WTC11 (cell line): Measurements from ENCODE around the gene FXYD5. TPM values are rescaled to one million over a fixed set of nuclear protein-coding genes. Genes with fewer than 3 reads are reported as not detected.

Source experiments
- ATAC-seq: fragments of 200-7000 bp; cut with Tn5 transposase; 2 replicates; pipeline ENCODE4 v1.10.0; 2021; ENCODE audit warnings: mild to moderate bottlenecking, moderate library complexity
- CTCF ChIA-PET: fragments of 300-600 bp; sonication (Branson Sonifier 250); formaldehyde crosslinking; loops from one replicate; lab custom pipeline; 2021; ENCODE audit warnings: antibody characterized with exemption; lab: Charles Lee
- POLR2A ChIA-PET: fragments of 350-600 bp; sonication (Branson Sonifier 250); formaldehyde crosslinking; loops from one replicate; lab custom pipeline; 2021; ENCODE audit warnings: antibody characterized with exemption; lab: Charles Lee
- DNase-seq: peaks from one replicate; pipeline ENCODE4 v3.0.0; 2021; ENCODE audit warnings: low spot score
- H3K27ac Mint-ChIP-seq: 2 replicates; pipeline ENCODE4 v1.8.0; 2021; ENCODE audit warnings: mixed read lengths
- H3K27me3 Mint-ChIP-seq: 2 replicates; pipeline ENCODE4 v1.8.0; 2021; ENCODE audit warnings: low read depth, mild to moderate bottlenecking, moderate library complexity, mixed read lengths
- H3K36me3 Mint-ChIP-seq: 2 replicates; pipeline ENCODE4 v1.8.0; 2021; ENCODE audit warnings: mixed read lengths
- H3K4me1 Mint-ChIP-seq: 2 replicates; pipeline ENCODE4 v1.8.0; 2022; ENCODE audit warnings: mixed read lengths
- H3K4me3 Mint-ChIP-seq: 2 replicates; pipeline ENCODE4 v1.8.0; 2021; ENCODE audit warnings: mild to moderate bottlenecking, moderate library complexity, mixed read lengths
- H3K9me3 Mint-ChIP-seq: 2 replicates; pipeline ENCODE4 v1.8.0; 2021; ENCODE audit warnings: mixed read lengths
- ATF1 ChIP-seq: sonication (generic); formaldehyde crosslinking; IDR thresholded peaks from 2 replicates; pipeline ENCODE4 v1.8.1; 2023; ENCODE audit warnings: mild to moderate bottlenecking, moderate library complexity, missing genetic modification reagents
- ATF6 ChIP-seq: sonication (generic); formaldehyde crosslinking; IDR thresholded peaks from 2 replicates; pipeline ENCODE4 v1.8.1; 2023; ENCODE audit warnings: mild to moderate bottlenecking, missing genetic modification reagents
- FOXK1 ChIP-seq: sonication (generic); formaldehyde crosslinking; IDR thresholded peaks from 2 replicates; pipeline ENCODE4 v1.8.0; 2022; ENCODE audit warnings: mild to moderate bottlenecking, moderate library complexity, missing genetic modification reagents
- NFE2L1 ChIP-seq: sonication (generic); formaldehyde crosslinking; IDR thresholded peaks from 2 replicates; pipeline ENCODE4 v1.8.1; 2023; ENCODE audit warnings: missing genetic modification reagents
- PRDM15 ChIP-seq: sonication (generic); formaldehyde crosslinking; IDR thresholded peaks from 2 replicates; pipeline ENCODE4 v1.8.0; 2022; ENCODE audit warnings: missing genetic modification reagents
- PREB ChIP-seq: sonication (generic); formaldehyde crosslinking; IDR thresholded peaks from 2 replicates; pipeline ENCODE4 v1.8.1; 2022; ENCODE audit warnings: mild to moderate bottlenecking, missing genetic modification reagents, moderate library complexity, borderline replicate concordance
- PRRX2 ChIP-seq: fragments of 250-450 bp; sonication (Bioruptor Pico); IDR thresholded peaks from 2 replicates; pipeline ENCODE4 v1.8.0; 2021; ENCODE audit warnings: mild to moderate bottlenecking
- TCF7 ChIP-seq: sonication (generic); formaldehyde crosslinking; IDR thresholded peaks from 2 replicates; pipeline ENCODE4 v1.8.0; 2022; ENCODE audit warnings: mild to moderate bottlenecking, low read depth, missing genetic modification reagents, moderate library complexity
- ZBTB43 ChIP-seq: sonication (generic); formaldehyde crosslinking; IDR thresholded peaks from 2 replicates; pipeline ENCODE4 v1.8.1; 2023; ENCODE audit warnings: mild to moderate bottlenecking, missing genetic modification reagents
- total RNA-seq: library from RNA; stranded (reverse); gene quantifications from 3 replicates; pipeline ENCODE4 v1.2.3, GENCODE V29; 2021
- TF ChIP-seq, protein P1 (sequence below): sonication (generic); formaldehyde crosslinking; IDR thresholded peaks from 2 replicates; pipeline ENCODE4 v1.8.0; 2023; ENCODE audit warnings: mild to moderate bottlenecking, missing genetic modification reagents
- TF ChIP-seq, protein P2 (sequence below): sonication (generic); formaldehyde crosslinking; conservative IDR thresholded peaks from 2 replicates; pipeline ENCODE4 v1.8.1; 2023; ENCODE audit warnings: mild to moderate bottlenecking, low read depth, missing genetic modification reagents, moderate library complexity
- TF ChIP-seq, protein P3 (sequence below): sonication (generic); formaldehyde crosslinking; IDR thresholded peaks from 2 replicates; pipeline ENCODE4 v1.8.0; 2022; ENCODE audit warnings: mild to moderate bottlenecking, missing genetic modification reagents
- TF ChIP-seq, protein P4 (sequence below): sonication (generic); formaldehyde crosslinking; IDR thresholded peaks from 2 replicates; pipeline ENCODE4 v1.8.0; 2022; ENCODE audit warnings: mild to moderate bottlenecking, missing genetic modification reagents
- TF ChIP-seq, protein P5 (sequence below): fragments of 250-450 bp; sonication (Bioruptor Pico); IDR thresholded peaks from 2 replicates; pipeline ENCODE4 v1.8.0; 2021; ENCODE audit warnings: mild to moderate bottlenecking

The FXYD5 gene
- total RNA-seq, 1 experiment from 2014 or later, result 114 TPM

DNA sequence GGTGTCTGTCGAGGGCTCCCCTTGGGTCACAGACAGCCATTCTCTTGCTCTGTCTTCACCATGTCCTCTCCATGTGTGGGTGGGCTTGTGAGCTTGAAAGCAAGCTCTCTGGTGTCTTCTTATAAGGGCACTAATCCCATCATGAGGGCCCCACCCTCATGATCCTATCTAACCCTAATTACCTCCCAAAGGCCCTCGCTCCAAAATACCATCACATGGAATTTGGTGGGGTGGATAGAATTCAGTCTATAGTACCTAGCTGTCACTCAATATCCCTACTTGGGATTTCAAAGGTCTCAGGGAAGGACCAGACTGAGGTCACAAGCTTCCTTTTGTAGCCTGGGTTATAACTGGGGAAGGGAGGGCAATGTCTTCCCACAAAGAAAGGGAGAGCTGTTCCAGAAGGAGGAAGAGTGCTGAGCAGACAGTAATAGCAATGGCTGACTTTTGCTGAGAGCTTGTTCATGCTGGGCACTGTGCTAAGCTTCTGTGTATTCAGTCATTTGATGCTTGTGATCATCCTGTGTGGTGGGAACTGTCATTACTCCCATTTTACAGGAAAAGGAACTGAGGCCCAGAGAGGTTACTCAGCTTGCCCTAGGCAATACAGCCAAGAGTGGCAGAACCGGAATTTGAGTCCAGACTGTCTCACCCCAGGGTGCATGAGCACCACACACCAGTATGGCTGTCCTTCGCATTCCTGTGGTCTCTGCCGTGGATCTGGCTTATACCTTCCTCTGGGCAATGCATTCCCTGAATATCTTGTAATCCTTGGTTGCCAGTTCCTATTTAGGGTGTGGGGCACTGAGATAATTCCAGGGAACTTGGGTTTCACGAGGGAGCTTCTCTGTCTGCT is 8.2 kb downstream of the FXYD5 start:
- H3K27me3 Mint-ChIP-seq, result no peaks in the 10 kb centered on the region; the same call in 1 of the 2 replicates
- no peak for ATAC-seq
- no peak overlapping the region for H3K27ac Mint-ChIP-seq
- H3K36me3 Mint-ChIP-seq, result peaks cover 94% of the 10 kb centered on the region
- TF ChIP-seq, protein P1, sequence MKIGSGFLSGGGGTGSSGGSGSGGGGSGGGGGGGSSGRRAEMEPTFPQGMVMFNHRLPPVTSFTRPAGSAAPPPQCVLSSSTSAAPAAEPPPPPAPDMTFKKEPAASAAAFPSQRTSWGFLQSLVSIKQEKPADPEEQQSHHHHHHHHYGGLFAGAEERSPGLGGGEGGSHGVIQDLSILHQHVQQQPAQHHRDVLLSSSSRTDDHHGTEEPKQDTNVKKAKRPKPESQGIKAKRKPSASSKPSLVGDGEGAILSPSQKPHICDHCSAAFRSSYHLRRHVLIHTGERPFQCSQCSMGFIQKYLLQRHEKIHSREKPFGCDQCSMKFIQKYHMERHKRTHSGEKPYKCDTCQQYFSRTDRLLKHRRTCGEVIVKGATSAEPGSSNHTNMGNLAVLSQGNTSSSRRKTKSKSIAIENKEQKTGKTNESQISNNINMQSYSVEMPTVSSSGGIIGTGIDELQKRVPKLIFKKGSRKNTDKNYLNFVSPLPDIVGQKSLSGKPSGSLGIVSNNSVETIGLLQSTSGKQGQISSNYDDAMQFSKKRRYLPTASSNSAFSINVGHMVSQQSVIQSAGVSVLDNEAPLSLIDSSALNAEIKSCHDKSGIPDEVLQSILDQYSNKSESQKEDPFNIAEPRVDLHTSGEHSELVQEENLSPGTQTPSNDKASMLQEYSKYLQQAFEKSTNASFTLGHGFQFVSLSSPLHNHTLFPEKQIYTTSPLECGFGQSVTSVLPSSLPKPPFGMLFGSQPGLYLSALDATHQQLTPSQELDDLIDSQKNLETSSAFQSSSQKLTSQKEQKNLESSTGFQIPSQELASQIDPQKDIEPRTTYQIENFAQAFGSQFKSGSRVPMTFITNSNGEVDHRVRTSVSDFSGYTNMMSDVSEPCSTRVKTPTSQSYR, result no peak
- TF ChIP-seq, protein P2, sequence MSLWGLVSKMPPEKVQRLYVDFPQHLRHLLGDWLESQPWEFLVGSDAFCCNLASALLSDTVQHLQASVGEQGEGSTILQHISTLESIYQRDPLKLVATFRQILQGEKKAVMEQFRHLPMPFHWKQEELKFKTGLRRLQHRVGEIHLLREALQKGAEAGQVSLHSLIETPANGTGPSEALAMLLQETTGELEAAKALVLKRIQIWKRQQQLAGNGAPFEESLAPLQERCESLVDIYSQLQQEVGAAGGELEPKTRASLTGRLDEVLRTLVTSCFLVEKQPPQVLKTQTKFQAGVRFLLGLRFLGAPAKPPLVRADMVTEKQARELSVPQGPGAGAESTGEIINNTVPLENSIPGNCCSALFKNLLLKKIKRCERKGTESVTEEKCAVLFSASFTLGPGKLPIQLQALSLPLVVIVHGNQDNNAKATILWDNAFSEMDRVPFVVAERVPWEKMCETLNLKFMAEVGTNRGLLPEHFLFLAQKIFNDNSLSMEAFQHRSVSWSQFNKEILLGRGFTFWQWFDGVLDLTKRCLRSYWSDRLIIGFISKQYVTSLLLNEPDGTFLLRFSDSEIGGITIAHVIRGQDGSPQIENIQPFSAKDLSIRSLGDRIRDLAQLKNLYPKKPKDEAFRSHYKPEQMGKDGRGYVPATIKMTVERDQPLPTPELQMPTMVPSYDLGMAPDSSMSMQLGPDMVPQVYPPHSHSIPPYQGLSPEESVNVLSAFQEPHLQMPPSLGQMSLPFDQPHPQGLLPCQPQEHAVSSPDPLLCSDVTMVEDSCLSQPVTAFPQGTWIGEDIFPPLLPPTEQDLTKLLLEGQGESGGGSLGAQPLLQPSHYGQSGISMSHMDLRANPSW (CRISPR knock-in tag), result no peak
- TF ChIP-seq PREB (CRISPR knock-in tag), result no peak
- TF ChIP-seq NFE2L1 (CRISPR knock-in tag), result no peak
- TF ChIP-seq, protein P3, sequence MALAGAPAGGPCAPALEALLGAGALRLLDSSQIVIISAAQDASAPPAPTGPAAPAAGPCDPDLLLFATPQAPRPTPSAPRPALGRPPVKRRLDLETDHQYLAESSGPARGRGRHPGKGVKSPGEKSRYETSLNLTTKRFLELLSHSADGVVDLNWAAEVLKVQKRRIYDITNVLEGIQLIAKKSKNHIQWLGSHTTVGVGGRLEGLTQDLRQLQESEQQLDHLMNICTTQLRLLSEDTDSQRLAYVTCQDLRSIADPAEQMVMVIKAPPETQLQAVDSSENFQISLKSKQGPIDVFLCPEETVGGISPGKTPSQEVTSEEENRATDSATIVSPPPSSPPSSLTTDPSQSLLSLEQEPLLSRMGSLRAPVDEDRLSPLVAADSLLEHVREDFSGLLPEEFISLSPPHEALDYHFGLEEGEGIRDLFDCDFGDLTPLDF (CRISPR knock-in tag), result no peak
- no peak for TF ChIP-seq FOXK1
- TF ChIP-seq, protein P4, sequence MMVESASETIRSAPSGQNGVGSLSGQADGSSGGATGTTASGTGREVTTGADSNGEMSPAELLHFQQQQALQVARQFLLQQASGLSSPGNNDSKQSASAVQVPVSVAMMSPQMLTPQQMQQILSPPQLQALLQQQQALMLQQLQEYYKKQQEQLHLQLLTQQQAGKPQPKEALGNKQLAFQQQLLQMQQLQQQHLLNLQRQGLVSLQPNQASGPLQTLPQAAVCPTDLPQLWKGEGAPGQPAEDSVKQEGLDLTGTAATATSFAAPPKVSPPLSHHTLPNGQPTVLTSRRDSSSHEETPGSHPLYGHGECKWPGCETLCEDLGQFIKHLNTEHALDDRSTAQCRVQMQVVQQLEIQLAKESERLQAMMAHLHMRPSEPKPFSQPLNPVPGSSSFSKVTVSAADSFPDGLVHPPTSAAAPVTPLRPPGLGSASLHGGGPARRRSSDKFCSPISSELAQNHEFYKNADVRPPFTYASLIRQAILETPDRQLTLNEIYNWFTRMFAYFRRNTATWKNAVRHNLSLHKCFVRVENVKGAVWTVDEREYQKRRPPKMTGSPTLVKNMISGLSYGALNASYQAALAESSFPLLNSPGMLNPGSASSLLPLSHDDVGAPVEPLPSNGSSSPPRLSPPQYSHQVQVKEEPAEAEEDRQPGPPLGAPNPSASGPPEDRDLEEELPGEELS (CRISPR knock-in tag), result no peak
- TF ChIP-seq PRRX2, result no peak
- TF ChIP-seq ZBTB43, result no peak
- TF ChIP-seq ATF6 (CRISPR knock-in tag), result no peak
- no peak for TF ChIP-seq PRDM15 (CRISPR knock-in tag)
- TF ChIP-seq TCF7 (CRISPR knock-in tag), result no peak
- TF ChIP-seq, protein P5, sequence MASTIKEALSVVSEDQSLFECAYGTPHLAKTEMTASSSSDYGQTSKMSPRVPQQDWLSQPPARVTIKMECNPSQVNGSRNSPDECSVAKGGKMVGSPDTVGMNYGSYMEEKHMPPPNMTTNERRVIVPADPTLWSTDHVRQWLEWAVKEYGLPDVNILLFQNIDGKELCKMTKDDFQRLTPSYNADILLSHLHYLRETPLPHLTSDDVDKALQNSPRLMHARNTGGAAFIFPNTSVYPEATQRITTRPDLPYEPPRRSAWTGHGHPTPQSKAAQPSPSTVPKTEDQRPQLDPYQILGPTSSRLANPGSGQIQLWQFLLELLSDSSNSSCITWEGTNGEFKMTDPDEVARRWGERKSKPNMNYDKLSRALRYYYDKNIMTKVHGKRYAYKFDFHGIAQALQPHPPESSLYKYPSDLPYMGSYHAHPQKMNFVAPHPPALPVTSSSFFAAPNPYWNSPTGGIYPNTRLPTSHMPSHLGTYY (CRISPR knock-in tag), result no peak
- no peak for TF ChIP-seq ATF1 (CRISPR knock-in tag)
- TF ChIP-seq, all 79 proteins: peak for 0
- ChIA-PET POLR2A (no interaction called here), CTCF (interaction anchor here (0.7 to 1.7 kb wide), 3 partner anchors 20 to 96 kb away, joined by 3 to 7 read pairs (median 5); no protein-coding TSS in a partner anchor)
- H3K4me1 Mint-ChIP-seq, result no peaks in the 10 kb centered on the region
- no peak for DNase-seq
- H3K4me3 Mint-ChIP-seq, result no peak overlapping the region
- peaks cover 42% of the 10 kb centered on the region for H3K9me3 Mint-ChIP-seq
